NCI-H526 (cell line): ENCODE measurements around the gene PNPLA7.
A peak's percentile ranks its signal among the peaks of the same experiment; 100 is the strongest.
"Not testable (repeated sequence)": the region's sequence is repeated elsewhere in the genome, so short reads cannot be mapped to it uniquely, and the experiment has no call there.

ENCODE experiments used
- DNase-seq, 2 experiments: peaks; one replicate each; lab custom pipeline; 2025; lab: John Stamatoyannopoulos, UW

The PNPLA7 gene

DNA sequence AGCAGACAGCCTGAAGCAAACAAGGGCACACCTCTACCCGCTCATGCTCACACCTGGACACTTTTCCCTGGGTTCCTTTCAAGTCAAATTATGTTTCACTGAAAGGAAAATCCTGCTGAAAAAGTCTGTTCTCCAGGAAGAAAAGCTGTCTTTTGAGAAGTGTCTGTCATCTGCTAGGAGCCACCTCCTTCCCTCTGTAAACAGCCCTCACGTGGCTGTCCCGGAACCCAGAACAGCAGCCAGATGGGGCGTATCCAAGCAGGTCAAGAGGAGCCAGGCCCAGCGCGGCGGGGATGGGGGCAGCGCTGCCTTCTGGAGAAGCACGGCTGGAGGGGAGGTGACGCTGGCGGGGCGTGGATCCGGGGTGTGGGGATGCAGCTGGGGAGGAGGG is at the start of gene PNPLA7:
PNPLA7 (minus strand) TSS at position 172 of the 391 bp plus-strand sequence. CDS start 205 bp downstream, outside the sequence.
- peak; percentile 39 to 80 for DNase-seq

DNA sequence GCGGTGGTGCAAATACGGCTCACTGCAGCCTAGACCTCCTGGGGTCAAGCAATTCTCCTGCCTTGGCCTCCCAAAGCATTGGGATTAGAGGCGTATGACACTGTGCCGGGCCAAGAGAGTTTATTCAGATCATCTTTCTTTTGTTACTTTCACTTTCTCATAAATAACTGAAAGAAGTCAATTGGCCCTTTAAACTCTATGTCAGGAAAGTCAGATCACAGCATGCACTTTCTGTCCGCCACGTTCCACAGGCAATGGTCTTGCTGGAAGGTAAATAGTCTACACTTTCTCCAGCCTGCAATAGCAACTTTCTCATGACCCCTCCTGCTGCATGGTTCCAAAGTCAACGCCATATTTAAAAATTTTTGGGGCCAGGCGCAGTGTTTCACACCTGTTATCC is 48.7 kb upstream of the PNPLA7 start:
- DNase-seq: no peak

DNA sequence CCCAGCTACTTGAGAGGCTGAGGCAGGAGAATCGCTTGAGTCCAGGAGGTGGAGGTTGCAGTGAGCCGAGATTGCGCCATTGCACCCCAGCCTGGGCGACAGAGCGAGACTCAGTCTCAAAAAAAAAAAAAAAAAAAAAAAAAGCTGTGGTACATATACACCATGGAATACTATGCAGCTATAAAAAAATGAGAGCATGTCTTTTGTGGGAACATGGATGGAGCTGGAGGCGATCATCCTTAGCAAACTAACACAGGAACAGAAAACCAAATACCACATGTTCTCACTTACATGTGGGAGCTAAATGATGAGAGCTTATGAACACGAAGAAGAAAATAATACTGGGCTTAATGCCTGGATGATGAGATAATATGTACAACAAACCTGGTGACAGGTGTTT is 46.4 kb upstream of the PNPLA7 start:
- not testable (repeated sequence) for DNase-seq

DNA sequence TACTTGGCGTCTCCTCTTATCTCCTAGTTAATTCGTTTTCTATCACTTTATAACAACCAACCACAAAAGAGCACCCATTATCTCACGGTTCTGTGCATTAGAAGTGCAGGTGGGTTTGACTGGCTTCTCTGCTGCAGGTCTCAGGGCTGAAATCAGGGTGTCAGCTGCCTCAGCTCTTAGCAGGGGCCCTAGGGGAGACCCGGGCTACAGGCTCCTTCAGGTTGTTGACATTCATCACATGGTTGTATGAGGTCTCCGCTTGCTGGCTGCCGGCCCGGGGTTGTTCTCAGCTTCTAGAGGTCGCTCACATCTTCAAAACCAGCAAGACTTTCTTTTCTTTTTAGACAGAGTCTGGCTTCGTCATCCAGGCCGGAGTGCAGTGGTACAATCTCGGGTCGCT is 43.0 kb upstream of the PNPLA7 start:
- no peak for DNase-seq

DNA sequence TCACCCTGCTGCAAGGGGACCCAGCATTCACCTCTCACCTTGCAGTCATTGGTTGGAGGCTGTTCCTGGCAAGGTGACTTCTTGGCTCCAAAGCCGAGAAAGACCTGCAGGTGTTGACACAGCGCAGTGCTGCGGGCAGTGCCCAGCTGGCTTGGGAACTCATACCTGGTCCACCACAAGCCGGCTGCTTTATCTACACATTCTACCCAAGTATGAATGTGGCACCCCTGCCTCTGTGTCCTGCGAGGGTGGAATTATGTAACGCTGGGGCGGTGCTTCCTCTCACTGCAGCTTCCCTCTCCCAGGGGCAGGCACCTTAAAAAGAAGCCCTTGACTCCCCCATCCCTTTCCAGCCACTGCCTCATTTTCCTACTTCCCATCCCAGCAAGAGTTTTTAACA is 42.6 kb upstream of the PNPLA7 start:
- DNase-seq: no peak

DNA sequence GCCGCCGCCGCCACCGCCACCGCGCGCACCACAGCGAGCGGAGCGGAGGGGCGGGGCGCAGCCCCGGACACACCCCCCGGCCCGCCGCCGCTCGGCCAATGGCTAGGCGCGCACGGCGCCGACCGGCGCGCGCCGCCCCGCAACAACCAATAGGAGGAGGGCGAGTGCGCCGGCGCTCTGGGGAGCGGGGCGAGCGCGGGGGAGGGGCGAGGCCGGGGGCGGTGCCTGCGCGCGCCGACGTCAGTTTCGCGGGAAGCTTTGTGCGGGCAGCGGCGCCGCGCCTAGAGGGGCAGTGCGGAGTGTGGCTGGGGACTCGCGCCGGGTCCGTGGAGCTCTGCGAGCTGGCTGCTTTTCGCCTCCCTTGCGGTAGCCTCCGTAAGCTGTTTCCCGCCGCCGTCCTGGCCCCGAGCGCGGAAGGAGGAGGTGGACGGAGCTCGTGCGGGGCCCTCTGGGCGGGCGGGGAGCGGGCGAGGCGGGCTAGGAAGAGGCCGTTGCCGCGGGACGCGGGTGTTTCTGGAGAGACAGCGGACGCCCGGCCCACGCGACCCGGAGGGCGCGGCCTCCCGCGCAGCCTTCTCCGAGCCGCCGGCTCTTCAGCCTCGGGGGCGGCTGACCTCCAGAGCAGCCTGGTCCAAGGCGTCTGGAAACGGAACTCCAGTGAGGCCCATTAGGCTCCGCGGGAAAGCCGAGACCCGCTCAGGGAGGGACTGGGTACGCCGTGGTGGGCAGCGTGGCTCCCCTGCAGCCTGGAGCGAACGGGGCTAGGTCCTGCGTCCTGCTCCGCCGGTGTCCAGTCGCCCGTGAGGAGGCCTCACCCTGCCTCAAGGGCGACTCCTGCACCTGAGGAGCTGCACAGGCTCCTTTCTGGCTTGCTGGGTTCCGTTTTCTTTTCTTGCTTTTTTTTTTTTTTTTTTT is 40.5 kb upstream of the PNPLA7 start, which contains the start of gene ZMYND19:
ZMYND19 (minus strand) TSS at position 44 of the 915 bp plus-strand sequence. CDS start 249 bp downstream, outside the sequence.
- DNase-seq: peak in 1 of 2 experiments; percentile 92

DNA sequence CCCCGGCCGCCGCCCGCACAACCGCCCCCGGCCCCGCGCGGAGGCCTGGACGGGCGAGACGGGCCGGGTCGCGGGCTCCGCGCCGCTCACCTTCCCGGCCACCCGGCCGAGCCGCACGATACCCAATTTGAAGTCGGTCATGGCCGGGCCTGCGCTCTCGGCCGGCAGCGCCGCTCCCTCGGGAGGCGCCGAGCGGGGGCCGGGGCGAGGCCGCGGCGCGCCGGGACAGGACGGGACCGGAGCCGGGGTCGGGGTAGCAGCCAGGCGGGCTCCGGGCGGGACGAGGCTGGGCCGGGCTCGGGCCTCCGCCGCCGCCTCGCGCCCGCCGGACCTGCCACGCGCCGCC is 39.9 kb upstream of the PNPLA7 start:
- no peak for DNase-seq

DNA sequence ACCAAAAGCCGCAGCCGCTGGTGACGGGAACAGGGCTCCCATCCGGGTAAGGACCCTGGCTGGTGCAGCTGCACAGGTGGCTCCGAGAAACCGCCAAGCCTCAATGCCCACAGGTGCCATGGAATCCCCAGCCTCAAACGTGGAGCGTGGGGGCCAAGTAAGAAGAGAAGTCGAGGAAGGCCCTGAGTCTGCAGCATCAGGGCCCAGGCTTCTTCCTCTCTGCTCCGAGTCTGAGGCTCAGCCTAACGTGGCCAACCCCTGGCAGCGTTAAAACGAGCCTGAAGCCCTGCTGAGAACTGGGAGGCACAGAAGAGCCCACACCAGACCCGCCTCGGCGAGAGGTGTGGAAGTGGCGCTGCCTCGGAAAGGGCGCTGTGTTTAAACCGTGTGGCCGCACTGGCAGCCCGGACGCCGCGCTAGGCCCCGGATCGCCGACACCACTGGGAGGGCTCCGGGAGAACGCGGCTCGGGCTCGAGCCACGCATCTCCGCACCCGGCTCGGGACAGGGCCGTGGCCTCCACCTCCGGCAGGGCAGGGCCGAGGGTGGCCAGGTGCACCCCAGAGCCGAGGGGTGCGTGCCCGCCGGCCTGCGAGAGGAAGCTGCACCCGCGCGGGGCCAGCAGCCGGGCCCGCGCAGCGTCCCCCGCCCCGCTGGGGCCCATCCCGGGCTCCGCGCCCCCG is 39.4 kb upstream of the PNPLA7 start:
- DNase-seq: peak in 1 of 2 experiments; percentile 19

DNA sequence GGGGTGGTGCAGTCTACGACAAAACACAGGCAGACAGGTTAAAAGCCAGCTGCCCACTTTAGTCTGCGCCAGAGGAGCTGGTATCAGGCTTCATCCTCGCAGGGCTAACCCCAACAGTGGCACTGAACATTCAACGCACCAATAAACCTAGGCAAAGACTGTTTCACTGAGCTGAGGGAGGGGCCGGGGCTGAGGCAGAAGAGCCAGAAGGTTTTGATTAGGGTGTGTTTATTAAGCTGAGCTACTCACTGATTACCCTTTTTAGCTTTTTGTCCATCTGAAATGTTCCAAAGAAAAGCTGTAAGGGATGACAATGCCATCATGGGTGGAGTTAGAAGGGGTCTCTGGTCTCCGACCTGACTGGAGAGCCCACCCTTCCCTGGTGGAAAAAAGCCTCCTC is 38.7 kb upstream of the PNPLA7 start:
- DNase-seq: no peak

DNA sequence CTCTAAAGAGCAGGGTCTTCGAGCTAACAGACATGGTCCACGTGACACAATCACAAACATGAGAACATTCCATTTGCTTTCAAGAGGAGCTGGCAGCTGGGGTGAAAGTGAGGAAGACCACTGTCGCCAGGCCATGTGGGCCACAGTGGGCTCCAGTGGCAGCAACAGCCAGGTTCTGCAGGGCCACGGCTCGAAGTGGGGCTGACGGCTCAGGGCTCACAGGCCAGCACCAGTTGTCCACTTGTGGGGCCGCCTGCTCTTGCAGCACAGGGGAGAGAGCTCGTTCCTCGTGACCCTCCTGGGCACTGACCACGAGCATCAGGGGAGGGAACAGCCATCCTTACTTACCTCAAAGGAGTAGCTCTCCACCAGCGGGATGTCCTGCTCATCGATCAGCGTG is 38.1 kb upstream of the PNPLA7 start:
- no peak for DNase-seq

DNA sequence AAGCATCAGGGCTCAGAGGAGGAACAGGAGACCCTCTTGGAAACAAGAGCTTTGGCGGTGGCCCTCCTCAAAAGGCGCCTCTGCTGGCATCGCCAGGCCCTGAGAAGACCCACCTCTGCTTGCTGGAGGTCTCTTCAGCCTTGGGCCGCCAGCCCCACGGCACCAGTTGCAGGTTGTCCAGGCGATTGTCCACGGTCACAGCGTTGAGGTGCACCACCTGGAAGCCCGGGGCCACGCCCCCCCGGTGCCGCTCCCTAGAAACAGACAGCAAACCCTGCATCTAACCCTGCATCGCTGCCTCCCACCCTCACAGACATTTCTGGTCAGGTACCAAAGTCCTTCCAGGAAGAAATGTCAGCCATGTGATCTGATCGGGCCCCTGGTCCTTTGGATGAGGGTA is 36.7 kb upstream of the PNPLA7 start:
- DNase-seq: no peak

DNA sequence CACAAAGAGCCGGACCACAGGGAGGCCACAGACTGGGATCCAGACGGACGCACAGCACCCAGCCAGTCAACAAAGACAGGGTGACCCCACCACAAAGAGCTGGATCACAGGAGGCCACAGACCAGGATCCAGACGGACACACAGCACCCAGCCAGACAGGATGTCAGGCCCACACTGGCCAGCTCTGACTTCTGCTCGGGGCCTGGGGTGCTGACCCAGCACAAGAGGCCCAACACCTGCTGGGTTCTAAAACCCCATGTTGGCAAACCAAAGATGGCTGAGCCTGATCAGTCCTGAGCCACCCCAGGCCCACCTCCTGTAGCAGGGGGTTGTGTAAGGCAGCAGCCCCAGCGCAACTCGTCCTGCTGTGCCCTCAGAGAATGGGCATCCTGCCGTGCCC is 33.8 kb upstream of the PNPLA7 start:
- no peak for DNase-seq

DNA sequence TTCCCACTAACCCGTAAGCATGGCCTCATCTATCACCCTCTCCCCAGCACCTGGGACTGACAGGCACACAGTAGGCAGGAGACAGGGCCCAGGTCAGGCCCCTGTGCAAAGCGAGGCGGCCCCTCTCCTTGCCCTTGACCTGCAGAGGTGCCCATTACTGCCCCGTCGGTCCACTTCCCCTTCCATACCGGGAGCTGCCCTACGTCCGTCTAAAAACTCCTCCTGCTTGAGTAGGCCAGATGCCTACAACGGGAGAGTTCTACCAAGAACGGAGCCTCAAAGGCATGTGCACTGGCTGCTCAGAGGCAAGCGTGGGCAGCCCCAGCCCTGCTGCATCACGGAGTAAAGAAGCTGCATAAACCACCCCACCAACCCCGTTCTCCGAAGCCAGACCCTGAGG is 33.1 kb upstream of the PNPLA7 start:
- no peak for DNase-seq

DNA sequence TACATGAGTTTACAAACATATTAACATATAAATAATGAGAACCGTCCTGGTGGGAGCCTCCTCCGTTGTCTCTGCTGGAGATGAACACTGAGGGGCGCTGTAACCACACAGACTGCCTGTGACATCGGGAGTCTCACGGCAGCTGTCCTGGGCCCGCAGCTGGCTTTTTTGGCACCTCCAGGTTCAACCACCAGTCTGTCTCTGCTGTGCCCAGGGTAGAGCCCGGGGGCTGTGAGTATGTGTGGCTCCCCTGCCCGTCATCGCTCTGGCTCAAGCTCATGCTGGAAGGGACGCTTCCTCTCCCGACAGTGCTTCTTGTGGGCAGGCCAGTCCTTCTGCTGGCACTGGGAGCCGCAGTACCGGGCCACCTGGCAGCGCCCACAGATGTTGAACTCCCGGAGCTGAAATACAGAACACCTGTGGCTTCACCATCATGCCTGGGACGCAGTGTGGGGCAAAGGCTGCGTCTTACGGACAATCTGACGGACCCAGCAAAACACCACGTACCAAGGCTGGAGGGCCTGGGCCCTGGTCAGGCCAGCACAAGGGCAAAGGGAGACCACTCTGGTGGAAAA is 32.2 kb upstream of the PNPLA7 start:
- DNase-seq: peak in 1 of 2 experiments; percentile 55

DNA sequence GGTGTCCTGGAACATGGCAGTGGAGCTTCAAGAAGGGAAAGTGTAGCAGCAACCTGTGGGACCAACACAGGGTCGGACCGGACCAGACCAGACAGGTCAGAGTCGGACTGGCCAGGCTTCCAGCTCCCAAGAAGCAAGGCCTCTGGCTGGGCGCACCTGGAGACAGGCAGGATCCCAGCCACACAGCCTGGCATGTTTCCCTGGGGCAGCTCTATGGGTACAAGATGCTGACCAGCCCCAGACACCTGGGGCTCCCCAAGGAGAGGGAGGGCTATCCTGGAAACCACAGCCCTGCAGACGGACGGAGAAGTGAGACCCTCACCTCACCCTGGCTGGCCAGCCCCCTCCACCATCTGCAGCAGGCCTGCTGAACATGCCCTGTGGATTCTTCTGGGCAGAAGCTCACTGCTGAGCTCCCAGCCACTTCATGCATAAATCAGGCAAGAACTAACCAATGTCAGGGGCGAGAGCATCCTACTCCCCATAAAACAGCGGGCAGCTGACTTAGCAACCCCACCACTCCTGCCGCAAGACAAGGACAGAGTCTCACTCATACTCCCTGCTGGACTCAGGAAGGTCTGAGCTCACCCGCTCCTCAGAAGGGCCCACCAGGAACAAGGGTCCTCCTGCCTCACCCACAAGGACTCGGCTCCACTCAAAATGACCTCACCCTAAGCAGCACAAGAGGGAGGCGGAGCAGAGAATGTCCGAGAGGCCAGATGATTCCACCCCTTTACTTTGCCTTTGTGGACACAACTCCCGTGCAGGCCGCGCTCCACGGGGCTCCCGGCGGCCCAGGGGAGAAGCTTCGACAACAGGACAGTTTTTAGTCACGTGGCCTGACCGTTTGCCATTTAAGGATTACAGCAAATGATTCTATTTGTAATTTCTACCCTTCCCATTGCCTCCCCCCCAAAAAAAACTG is 31.4 kb upstream of the PNPLA7 start:
- DNase-seq: no peak

DNA sequence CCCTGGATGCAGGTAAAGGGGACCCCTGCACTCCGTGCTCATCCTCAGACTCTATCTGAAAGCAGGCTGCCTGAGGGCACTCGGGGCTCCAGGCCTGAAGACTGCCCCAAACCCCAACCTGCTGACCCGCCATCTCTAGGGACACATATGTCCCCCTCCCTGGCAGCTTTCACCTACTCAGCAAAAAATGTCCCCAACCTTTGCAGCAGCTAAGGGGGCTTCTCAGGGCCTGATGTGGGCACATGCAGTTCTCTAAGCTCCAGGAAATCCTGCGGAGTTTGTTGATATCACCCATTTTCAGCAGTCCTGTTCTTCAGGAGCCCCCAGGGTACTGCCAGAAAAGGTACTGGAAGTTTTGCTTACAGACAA is 30.7 kb upstream of the PNPLA7 start:
- no peak for DNase-seq

DNA sequence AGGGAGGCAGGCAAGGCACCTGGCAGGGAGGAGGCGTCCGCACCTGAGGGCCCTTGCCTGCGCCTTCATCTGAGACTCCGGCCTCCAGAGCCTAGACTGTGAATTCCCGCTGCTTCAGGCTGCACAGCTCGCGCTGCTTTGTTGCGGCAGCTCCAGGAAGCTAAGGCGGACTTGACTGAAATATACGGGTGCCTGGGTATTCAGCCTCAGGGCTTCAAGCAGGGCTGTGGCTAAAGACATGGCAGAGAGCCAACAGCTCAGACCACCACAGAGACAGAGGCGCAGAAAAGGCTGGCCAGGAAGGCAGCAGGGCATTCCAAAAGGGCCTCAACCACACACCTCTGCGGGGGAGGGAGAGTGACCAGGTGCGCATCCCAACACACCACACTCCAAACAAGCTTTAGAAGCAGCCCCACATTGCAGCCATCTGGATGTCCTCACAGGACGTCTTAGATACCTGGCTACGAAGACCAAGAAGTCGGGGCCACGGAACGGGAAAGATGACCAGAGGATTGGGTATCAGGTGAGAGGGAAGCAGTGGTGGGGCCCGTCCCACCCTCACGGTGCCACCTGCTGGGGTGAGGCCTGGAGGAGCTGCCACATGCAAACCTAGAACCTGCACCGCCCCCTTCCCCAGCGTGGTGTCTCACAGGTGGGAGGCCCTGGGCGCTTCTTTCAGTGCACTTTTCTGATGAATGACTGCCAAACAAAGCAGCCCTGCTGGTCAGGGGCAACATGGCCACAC is 30.2 kb upstream of the PNPLA7 start:
- no peak for DNase-seq

DNA sequence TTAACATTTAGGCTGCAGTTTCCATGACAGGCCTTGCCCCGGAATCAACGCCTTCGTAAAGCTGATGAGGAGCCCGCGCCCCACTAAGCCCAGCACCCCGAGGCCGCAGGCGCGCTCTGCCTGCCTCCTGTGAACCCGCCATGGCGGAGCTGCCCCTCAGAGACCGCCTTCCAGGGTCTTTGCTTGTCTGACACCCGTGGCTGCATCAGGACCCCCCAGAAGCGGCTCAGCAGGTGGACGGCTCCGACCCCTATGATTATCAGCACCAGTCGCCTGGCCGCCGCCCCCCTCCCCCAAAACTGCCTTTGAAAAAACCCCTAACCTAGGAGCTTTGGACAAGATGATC is 29.0 kb upstream of the PNPLA7 start:
- no peak for DNase-seq

DNA sequence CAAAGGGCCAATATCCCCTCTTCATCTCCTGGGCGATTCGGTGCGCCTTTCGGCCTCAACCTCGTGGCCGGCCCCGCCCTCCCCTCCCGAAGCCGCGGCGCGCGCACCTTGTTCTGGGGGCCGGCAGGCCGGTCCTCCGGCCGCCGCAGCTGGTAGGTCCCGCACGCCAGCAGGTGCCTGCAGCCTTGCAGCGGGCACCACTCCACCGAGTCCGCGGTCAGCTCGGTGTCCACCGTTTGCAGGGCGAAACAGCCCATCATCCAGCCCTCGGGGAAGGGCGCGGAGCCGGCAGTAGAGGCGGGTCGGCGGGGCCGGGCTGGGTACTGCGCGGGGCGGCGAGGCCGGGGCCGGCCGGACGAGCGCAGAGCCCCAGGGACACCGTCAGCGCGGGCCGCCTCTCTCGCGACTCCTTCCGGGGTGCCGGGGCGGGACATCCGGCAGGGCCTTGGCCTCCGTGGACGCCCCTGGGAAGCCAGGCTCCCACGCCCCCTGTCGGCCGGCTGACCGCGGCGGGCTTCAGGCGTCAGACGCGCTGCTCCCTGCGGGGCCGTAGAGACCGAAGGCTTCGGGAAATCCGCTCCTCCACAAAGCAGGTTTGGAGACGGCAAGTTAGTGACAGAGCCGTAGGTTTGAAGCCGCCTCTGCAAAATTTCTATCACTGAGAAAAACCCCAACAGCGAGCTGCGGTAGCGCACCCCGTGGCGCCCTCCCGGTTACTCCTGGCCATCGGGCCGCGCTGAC is 28.5 kb upstream of the PNPLA7 start, which contains the start of gene DPH7:
DPH7 (minus strand) TSS at position 408 of the 741 bp plus-strand sequence; CDS start at position 260, 148 bp downstream.
- peak; percentile 52 to 94 for DNase-seq

DNA sequence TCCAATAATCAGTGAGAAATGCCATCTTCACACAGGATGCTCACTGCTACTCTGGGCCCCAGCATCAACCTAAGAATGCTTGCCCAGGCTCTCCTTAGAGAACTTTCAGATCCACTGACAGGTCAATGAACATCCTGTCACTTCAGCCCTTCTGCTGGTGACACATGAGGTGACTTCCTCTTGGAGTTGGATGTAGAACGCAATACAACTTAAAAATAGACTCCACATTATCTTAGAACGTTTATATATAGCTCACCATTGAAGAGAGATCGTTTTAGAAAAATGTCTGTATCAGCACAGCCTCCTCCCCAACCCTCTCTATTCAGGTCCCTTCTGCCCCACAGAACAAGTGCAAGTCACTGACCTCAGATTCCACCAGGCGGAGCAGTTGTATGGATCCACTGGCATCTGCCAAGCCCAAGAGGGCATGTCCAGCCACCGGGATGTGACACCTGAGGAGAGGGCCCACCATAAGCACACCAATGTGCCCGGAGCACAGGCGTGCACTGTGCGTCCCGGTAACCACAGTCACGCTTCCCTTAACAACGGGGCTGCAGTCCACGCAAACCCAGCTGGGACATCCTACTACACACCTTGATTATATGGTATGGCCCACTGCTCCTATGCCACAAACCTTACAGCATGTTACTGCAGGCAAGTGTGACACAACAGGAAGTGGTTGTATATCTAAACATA is 25.7 kb upstream of the PNPLA7 start:
- no peak for DNase-seq
